ENCODE measurements around the gene PLCG2.
"Not testable (repeated sequence)": the region's sequence is repeated elsewhere in the genome, so short reads cannot be mapped to it uniquely, and the experiment has no call there.

PLCG2 gene

GRCh38 chr16:81942007-81942601, 163.0 kb downstream of the PLCG2 start:
- no peak for DNase-seq

- DNase-seq = peak; percentile 81
Observed at GRCh38 chr16:81945665-81946064, 166.6 kb downstream of the PLCG2 start.

- DNase-seq = peak; percentile 85
Observed at GRCh38 chr16:81946206-81946605, 167.1 kb downstream of the PLCG2 start.

- no peak for DNase-seq
Observed at GRCh38 chr16:81951564-81951963, 172.5 kb downstream of the PLCG2 start.

GRCh38 chr16:81956213-81956948, 177.3 kb downstream of the PLCG2 start:
- no peak for DNase-seq

GRCh38 chr16:81964808-81965207, 185.7 kb downstream of the PLCG2 start:
- no peak for DNase-seq

GRCh38 chr16:81967358-81967757, 188.3 kb downstream of the PLCG2 start:
- no peak for DNase-seq

GRCh38 chr16:81971853-81972252, 192.8 kb downstream of the PLCG2 start:
- no peak for DNase-seq

- no peak for DNase-seq
Observed at GRCh38 chr16:81973737-81974136, 194.6 kb downstream of the PLCG2 start.

GRCh38 chr16:81975637-81976036, 196.5 kb downstream of the PLCG2 start:
- DNase-seq = no peak

GRCh38 chr16:81977335-81977942, 198.3 kb downstream of the PLCG2 start:
- not testable (repeated sequence) for DNase-seq

GRCh38 chr16:81987121-81987520, 208.0 kb downstream of the PLCG2 start:
- no peak for DNase-seq

- DNase-seq = no peak
Observed at GRCh38 chr16:81987706-81988105, 208.6 kb downstream of the PLCG2 start.

- DNase-seq = no peak
Observed at GRCh38 chr16:81992859-81993258, 213.8 kb downstream of the PLCG2 start.

- DNase-seq = no peak
Observed at GRCh38 chr16:81994485-81994884, 215.4 kb downstream of the PLCG2 start.

GRCh38 chr16:81995651-81996050, 216.6 kb downstream of the PLCG2 start:
- DNase-seq = no peak

- peak; percentile 62 for DNase-seq
Observed at GRCh38 chr16:81996664-81997509, 217.8 kb downstream of the PLCG2 start.

GRCh38 chr16:81997738-81998137, 218.6 kb downstream of the PLCG2 start:
- peak; percentile 86 for DNase-seq

GRCh38 chr16:82002831-82003230, 223.7 kb downstream of the PLCG2 start:
- DNase-seq = no peak

GRCh38 chr16:82004601-82005000, 225.5 kb downstream of the PLCG2 start:
- DNase-seq = no peak

GRCh38 chr16:82005027-82005830, 226.1 kb downstream of the PLCG2 start:
- no peak for DNase-seq

GRCh38 chr16:82006036-82006435, 226.9 kb downstream of the PLCG2 start:
- DNase-seq = no peak
